Esophagus (tissue), 2 donors: ENCODE data around the gene PATZ1. TPM values are rescaled to one million over a fixed set of nuclear protein-coding genes. Genes with fewer than 3 reads are reported as not detected.
A peak's percentile ranks its signal among the peaks of the same experiment; 100 is the strongest.
"Not testable (repeated sequence)": the region's sequence is repeated elsewhere in the genome, so short reads cannot be mapped to it uniquely, and the experiment has no call there.

Source experiments
- H3K27ac ChIP-seq, 2 donors: one replicate each; pipeline ENCODE4 v1.5.1; 2013; ENCODE audit warnings: low read depth in 2 of 2, mild to moderate bottlenecking in 2 of 2, inconsistent platforms in 1 of 2, low read length in 1 of 2, moderate library complexity in 1 of 2
- H3K27me3 ChIP-seq, 2 donors: one replicate each; pipeline ENCODE4 v1.6.1; 2013; ENCODE audit warnings: low read length in 2 of 2, control low read depth in 1 of 2, mild to moderate bottlenecking in 1 of 2; ENCODE audit not compliant: insufficient read depth in 2 of 2, control insufficient read depth in 1 of 2
- H3K36me3 ChIP-seq, 2 donors: one replicate each; pipeline ENCODE4 v1.6.1; 2013; ENCODE audit warnings: low read length in 1 of 2; ENCODE audit not compliant: control insufficient read depth in 2 of 2, insufficient read depth in 2 of 2
- H3K4me1 ChIP-seq, 2 donors: one replicate each; pipeline ENCODE4 v1.6.1; 2013; ENCODE audit warnings: low read length in 1 of 2; ENCODE audit not compliant: control insufficient read depth in 2 of 2, insufficient read depth in 2 of 2
- H3K4me3 ChIP-seq, 2 donors: one replicate each; pipeline ENCODE4 v1.5.1; 2013; ENCODE audit warnings: low read length in 2 of 2, mild to moderate bottlenecking in 2 of 2, low read depth in 1 of 2, moderate library complexity in 1 of 2
- H3K9me3 ChIP-seq, 2 donors: one replicate each; pipeline ENCODE4 v1.6.1; 2013; ENCODE audit warnings: mild to moderate bottlenecking in 2 of 2, low read depth in 1 of 2, low read length in 1 of 2, moderate library complexity in 1 of 2; ENCODE audit not compliant: control insufficient read depth in 2 of 2, insufficient read depth in 1 of 2
- WGBS, 2 donors: extraction: QIAGEN DNeasy Blood & Tissue Kit; methylation state at CpG; one replicate each; pipeline ENCODE4 v1.1.7; 2013; 5-methylcytosine and 5-hydroxymethylcytosine counted together
- polyA plus RNA-seq, 2 donors: library from polyadenylated mRNA; stranded (reverse); fragments of 200-250 nt; gene quantifications; one replicate each; pipeline ENCODE4 v1.2.3, GENCODE V29; 2013
- donor health status: healthy with polysubstance abuse.
- donor health status: Bipolar disorder and iron deficiency.

Gene PATZ1
- polyA plus RNA-seq, 2 donors: 5.2 to 6.0 TPM

DNA sequence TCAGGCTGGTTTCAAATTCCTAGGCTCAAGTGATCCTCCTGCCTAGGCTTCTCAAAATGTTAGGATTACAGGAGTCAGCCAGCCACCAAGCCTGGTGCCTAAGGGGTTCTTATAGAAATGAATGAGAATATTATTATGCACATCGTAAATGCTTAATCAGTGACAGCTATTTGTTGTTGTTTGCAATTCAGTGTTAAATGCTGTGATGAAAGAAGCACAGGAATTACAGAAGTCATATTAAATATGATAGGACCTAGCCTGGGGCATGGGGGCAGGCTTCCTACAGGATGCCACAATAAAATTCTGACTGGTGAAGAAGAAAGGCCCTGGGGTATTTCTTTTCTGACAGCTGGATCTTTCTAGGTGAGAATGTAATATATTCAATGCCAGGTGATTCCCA, 13.9 kb upstream of the PATZ1 start:
- no peak overlapping the region for H3K27ac ChIP-seq
- H3K36me3 ChIP-seq: no peaks in the 10 kb centered on the region
- no peaks in the 10 kb centered on the region for H3K27me3 ChIP-seq
- WGBS, 2 donors: 46 to 62% methylated on average over 1 of the region's 1 CpG
- no peaks in the 10 kb centered on the region for H3K9me3 ChIP-seq
- H3K4me1 ChIP-seq: no peaks in the 10 kb centered on the region
- no peak overlapping the region for H3K4me3 ChIP-seq

DNA sequence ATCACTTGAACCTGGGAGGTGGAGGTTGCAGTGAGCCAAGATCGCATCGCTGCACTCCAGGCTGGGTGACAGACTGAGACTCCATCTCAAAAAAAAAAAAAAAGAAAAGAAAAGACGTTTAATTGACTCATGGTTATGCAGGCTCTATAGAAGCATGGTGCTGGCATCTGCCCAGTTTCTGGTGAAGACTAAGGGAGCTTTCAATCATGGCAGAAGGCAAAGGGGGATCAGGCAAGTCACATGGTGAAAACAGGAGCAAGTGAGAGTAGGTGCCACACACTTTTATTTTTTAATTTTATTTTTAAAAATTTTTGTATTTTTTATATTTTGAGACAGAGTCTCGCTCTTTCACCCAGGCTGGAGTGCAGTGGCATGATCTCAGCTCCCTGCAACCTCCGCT, 8.4 kb upstream of the PATZ1 start:
- 71% methylated on average over 5 of the region's 5 CpGs for WGBS, 2 donors
- Histone ChIP-seq H3K27ac (no peak overlapping the region), H3K36me3 (no peaks in the 10 kb centered on the region), H3K4me3 (no peak overlapping the region), H3K4me1 (no peaks in the 10 kb centered on the region), H3K9me3 (no peaks in the 10 kb centered on the region), H3K27me3 (no peaks in the 10 kb centered on the region)

DNA sequence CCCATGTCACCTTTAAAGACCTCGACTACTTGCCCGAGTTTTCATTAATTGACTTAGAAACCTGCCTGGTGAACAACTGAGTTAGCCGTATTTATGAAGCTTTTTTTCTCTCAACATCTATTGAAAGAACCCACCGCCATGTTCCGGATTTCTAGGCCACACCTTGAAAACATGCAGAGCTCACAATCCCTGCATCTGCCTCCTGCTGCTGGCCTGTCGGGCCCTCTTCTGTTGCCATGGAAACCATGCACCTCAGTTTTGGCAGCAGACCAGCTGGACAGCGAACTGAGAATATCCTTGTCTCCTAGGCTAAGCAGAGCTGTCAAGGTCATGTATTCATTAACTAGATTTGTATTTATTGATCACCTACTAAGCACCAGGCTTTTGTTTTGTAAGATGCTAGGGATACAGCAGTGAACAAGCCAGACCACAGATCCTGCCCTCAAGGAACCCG, 4.3 kb upstream of the PATZ1 start:
- Histone ChIP-seq H3K4me1 (no peaks in the 10 kb centered on the region), H3K9me3 (no peaks in the 10 kb centered on the region), H3K36me3 (no peaks in the 10 kb centered on the region), H3K27me3 (no peaks in the 10 kb centered on the region), H3K27ac (no peak overlapping the region), H3K4me3 (no peak overlapping the region)
- WGBS, 2 donors: 39% methylated on average over 8 of the region's 8 CpGs

DNA sequence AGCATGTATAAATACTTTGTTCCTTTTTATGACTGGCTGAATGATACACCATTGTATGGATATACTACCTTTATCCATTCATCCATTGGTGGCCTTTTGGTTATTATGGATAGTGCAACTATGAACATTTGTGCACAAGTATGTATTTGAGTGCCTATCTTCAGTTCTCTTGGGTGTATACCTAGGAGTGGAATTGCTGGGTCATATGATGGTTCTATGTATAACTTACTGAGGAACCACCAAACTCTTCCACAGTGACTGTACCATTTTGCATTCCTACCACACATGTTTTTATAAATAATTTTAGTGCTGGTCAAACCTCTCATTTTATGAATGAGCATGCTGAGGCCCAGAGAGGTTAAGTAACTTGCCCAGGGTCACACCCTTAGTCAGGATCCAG, 3.8 kb upstream of the PATZ1 start:
- no peaks in the 10 kb centered on the region for H3K9me3 ChIP-seq
- no peak overlapping the region for H3K4me3 ChIP-seq
- no peaks in the 10 kb centered on the region for H3K27me3 ChIP-seq
- H3K36me3 ChIP-seq: no peaks in the 10 kb centered on the region
- H3K27ac ChIP-seq: no peak overlapping the region
- H3K4me1 ChIP-seq: peaks cover 0 to 4% of the 10 kb centered on the region in 2 donors

DNA sequence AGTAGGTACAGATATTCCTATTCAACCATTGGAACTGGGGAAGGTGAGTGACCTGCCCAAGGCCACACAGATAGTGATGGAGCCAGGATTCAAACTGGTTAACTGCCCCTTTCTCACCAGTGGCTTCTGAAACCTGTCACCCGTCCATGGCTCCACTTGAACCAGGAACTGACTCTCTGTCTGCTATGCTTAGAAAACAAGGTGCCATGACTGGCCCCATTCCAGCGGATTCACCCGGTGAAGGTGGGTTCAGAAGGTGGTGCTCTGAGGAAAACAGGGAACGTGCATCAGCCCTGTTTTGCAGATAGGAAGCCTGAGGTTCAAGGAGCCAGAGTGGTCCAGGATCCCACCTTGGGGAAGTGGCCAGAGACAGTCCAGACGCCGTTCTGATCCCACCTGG, 2.6 kb upstream of the PATZ1 start:
- H3K4me1 ChIP-seq: peaks cover 0 to 15% of the 10 kb centered on the region in 2 donors
- H3K4me3 ChIP-seq: no peak overlapping the region
- H3K9me3 ChIP-seq: no peaks in the 10 kb centered on the region
- H3K36me3 ChIP-seq: no peaks in the 10 kb centered on the region
- no peaks in the 10 kb centered on the region for H3K27me3 ChIP-seq
- H3K27ac ChIP-seq: no peak overlapping the region
- WGBS, 2 donors: 87 to 91% methylated on average over 6 of the region's 6 CpGs

DNA sequence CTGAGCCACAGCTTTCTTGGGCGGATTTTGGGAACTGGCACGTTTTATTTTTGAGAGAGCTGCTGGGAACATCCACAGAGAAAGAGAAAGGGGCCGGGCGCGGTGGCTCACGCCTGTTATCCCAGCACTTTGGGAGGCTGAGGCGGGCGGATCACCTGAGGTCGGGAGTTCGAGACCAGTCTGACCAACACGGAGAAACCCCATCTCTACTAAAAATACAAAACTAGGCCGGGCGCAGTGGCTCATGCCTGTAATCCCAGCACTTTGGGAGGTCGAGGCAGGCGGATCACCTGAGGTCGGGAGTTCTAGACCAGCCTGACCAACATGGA, 1.8 kb upstream of the PATZ1 start:
- Histone ChIP-seq H3K27ac (peak overlapping the region; percentile 83 to 94), H3K4me3 (peak overlapping the region in 1 of 2 donors; percentile 72), H3K4me1 (peaks cover 4 to 21% of the 10 kb centered on the region in 2 donors)
- not testable (repeated sequence) for H3K36me3 ChIP-seq, H3K27me3 ChIP-seq, H3K9me3 ChIP-seq
- WGBS, 2 donors: 58 to 68% methylated on average over 16 of the region's 16 CpGs

DNA sequence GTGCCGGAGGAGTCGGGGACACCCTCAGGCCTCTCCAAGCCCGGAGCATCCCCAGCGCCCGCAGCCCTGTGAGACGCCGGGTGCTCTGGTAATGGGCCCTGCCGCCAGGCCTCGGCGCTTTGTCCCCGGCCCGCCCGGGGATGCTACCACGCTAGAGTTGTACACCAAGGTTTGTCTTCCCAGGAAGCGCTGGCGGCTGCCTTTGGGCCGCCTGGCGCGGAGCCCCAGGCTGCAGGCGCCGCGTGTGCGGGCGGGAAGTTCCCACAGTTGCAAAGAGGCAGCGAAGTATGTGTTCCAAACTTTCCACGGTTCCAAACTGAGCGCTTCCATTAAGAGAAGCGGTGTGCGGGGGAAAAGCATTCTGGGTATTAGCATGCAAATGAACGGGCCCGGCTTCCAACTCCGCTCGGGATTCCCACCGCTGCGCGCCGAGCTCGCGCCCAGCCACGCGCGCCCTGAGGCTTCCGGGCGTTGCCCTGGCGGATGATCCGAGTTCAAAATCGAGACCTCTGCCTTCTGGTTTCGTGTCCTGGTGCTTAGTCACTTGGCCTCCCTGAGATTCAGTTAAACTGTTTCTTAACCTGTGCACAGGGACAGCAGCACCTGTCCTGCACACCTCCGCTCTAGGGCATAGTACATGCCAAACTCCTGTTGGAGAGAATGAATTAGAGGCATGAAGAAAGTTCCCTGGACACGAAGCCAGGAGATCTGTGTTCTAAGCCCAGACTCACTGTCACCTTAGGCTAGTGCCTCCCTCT, 1.3 kb upstream of the PATZ1 start:
- H3K4me1 ChIP-seq: peaks cover 4 to 24% of the 10 kb centered on the region in 2 donors

DNA sequence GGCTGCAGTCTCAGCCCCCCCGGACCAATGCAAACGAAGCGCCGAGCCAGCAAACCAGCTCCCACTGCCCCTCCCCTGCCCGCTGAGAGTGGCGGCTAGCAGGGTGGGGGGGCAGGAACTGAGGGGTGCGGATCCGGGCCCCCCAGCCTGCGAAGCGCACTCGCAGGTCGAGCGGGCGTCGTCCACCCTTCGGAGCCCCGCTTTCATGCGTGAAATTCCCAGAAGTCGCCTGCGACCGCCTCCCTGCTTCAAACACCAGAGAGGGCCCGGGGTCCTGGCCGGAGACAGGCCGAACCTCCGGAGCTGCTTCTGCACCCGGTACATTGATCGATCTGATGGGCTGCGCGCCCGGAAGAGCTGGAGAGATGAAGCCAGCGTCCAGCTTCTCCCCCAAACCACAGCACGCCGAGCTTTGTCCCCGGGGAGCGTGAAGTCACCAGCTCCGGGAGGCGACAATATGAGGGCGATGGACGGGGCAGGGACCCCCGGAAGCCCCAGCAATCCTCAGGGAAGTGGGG, 646 bp upstream of the PATZ1 start:
- Histone ChIP-seq H3K9me3 (no peaks in the 10 kb centered on the region), H3K27ac (peak overlapping the region; percentile 83 to 94), H3K36me3 (peaks cover 3% of the 10 kb centered on the region in 2 donors), H3K4me3 (peak overlapping the region; percentile 61 to 72), H3K27me3 (no peaks in the 10 kb centered on the region), H3K4me1 (peaks cover 4 to 24% of the 10 kb centered on the region in 2 donors)
- 0 to 1% methylated on average over 39 to 40 of the region's 40 CpGs for WGBS, 2 donors

More for the DNA sequence above, 1.3 kb upstream of the PATZ1 start:
- peak overlapping the region; percentile 83 to 94 for H3K27ac ChIP-seq
- no peaks in the 10 kb centered on the region for H3K27me3 ChIP-seq
- peaks cover 0 to 2% of the 10 kb centered on the region in 2 donors for H3K36me3 ChIP-seq
- H3K9me3 ChIP-seq: no peaks in the 10 kb centered on the region
- peak overlapping the region; percentile 61 to 72 for H3K4me3 ChIP-seq
- 0 to 1% methylated on average over 45 to 50 of the region's 50 CpGs for WGBS, 2 donors

DNA sequence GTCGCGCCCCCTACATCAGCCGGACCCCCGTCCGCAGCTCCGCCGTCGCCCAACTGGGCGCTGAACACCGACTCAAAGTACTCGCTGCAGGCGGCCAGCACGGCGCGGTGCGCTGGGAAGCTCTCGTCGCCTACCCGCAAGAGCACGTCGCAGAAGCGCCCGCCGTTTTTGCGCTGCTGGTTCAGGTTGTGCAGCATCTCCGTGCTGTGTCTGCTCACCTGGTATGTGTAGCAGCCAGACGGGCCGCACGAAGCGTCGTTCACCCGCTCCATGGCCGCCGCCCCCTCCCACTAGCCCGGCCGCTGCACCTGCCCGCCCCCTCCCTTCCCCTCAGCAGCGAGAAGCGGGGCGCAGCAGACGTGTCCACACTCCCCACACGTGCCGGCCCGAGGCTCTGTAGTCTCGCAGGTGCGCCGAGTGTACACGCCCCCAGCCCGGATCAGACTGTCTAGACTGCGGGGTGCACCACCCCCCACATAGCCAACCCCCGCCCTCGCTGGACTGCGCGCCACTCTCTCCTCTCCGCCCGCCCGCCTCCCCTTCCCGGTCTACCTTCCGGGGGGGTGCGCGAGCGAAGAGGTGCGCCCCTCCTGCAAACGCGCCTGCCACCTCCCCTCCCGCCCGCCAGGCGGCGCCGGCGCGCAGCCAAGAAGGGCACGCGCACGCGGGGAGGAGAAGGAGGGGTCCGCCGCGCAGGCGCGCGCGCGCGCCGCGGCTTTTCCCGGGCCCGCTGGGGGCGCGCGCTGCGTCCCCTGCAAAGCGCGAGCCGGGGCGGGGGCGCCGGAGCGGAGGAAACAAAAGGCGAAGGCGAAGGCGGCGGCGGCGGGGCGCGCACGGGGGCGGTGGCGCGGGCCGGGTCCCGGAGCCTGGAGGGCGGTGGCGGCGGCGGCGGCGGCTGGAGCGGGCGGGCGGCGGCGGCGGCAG, 553 bp downstream of the PATZ1 start:
- H3K27me3 ChIP-seq: no peaks in the 10 kb centered on the region
- peaks cover 6 to 29% of the 10 kb centered on the region in 2 donors for H3K4me1 ChIP-seq
- H3K4me3 ChIP-seq: peak overlapping the region; percentile 53 to 72
- H3K27ac ChIP-seq: peak overlapping the region; percentile 83 to 88
- peaks cover 3 to 4% of the 10 kb centered on the region in 2 donors for H3K36me3 ChIP-seq
- WGBS, 2 donors: 1 to 2% methylated on average over 66 to 126 of the region's 126 CpGs
- H3K9me3 ChIP-seq: no peaks in the 10 kb centered on the region
